ENCODE data around the gene PDE1A.

PDE1A gene

GRCh38 chr2:182090486-182090885, 336.4 kb downstream of the PDE1A start:
- TF ChIP-seq POLR2AphosphoS5 (IDR thresholded peaks at IDR 0.05; ENCODE audit: low read depth) = no peak
- TF ChIP-seq GABPA (IDR thresholded peaks at IDR 0.05; ENCODE audit: low read depth) = no peak
- TF ChIP-seq CTCF (IDR thresholded peaks at IDR 0.05; ENCODE audit: insufficient read depth, low read length) = no peak
- no peak for TF ChIP-seq SPI1 (IDR thresholded peaks at IDR 0.05; ENCODE audit: borderline replicate concordance, low read depth)
- TF ChIP-seq, protein P1, sequence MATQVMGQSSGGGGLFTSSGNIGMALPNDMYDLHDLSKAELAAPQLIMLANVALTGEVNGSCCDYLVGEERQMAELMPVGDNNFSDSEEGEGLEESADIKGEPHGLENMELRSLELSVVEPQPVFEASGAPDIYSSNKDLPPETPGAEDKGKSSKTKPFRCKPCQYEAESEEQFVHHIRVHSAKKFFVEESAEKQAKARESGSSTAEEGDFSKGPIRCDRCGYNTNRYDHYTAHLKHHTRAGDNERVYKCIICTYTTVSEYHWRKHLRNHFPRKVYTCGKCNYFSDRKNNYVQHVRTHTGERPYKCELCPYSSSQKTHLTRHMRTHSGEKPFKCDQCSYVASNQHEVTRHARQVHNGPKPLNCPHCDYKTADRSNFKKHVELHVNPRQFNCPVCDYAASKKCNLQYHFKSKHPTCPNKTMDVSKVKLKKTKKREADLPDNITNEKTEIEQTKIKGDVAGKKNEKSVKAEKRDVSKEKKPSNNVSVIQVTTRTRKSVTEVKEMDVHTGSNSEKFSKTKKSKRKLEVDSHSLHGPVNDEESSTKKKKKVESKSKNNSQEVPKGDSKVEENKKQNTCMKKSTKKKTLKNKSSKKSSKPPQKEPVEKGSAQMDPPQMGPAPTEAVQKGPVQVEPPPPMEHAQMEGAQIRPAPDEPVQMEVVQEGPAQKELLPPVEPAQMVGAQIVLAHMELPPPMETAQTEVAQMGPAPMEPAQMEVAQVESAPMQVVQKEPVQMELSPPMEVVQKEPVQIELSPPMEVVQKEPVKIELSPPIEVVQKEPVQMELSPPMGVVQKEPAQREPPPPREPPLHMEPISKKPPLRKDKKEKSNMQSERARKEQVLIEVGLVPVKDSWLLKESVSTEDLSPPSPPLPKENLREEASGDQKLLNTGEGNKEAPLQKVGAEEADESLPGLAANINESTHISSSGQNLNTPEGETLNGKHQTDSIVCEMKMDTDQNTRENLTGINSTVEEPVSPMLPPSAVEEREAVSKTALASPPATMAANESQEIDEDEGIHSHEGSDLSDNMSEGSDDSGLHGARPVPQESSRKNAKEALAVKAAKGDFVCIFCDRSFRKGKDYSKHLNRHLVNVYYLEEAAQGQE (IDR thresholded peaks at IDR 0.05; ENCODE audit: insufficient replicate concordance, low read depth) = no peak
- Histone ChIP-seq H3K27me3 (ENCODE audit: insufficient read depth, poor library complexity, severe bottlenecking) (no peaks in the 10 kb centered on the region), H3K27ac (replicated peaks) (no peak overlapping the region), H3K4me3 (replicated peaks; ENCODE audit: insufficient read depth, low read length) (no peak overlapping the region)
- no peak for DNase-seq (ENCODE audit: low read depth in 1 of 2, low spot score in 1 of 2)

All from HL-60 (cell line).